HUES48 (cell line): ENCODE data around the gene SEMA3F.

Source experiments
- H3K27ac ChIP-seq: one replicate; pipeline ENCODE4 v1.7.0; 2013; ENCODE audit warnings: low read depth, low read length, inconsistent platforms
- H3K27me3 ChIP-seq: 2 replicates; pipeline ENCODE4 v1.6.1; 2013; ENCODE audit warnings: mild to moderate bottlenecking, low read length; ENCODE audit not compliant: control insufficient read depth, insufficient read depth
- H3K36me3 ChIP-seq: 2 replicates; pipeline ENCODE4 v1.6.1; 2013; ENCODE audit warnings: low read length; ENCODE audit not compliant: control insufficient read depth, insufficient read depth
- H3K4me1 ChIP-seq: 2 replicates; pipeline ENCODE4 v1.6.1; 2013; ENCODE audit warnings: mild to moderate bottlenecking, low read length; ENCODE audit not compliant: control insufficient read depth, insufficient read depth
- H3K4me3 ChIP-seq: 2 replicates; pipeline ENCODE4 v1.5.1; 2013; ENCODE audit warnings: mild to moderate bottlenecking, low read depth, low read length
- H3K9ac ChIP-seq: 2 replicates; pipeline ENCODE4 v1.6.1; 2013; ENCODE audit warnings: mild to moderate bottlenecking, low read depth, low read length, moderate library complexity
- H3K9me3 ChIP-seq: 2 replicates; pipeline ENCODE4 v1.6.1; 2013; ENCODE audit warnings: low read length; ENCODE audit not compliant: control insufficient read depth, insufficient read depth

Gene SEMA3F

DNA sequence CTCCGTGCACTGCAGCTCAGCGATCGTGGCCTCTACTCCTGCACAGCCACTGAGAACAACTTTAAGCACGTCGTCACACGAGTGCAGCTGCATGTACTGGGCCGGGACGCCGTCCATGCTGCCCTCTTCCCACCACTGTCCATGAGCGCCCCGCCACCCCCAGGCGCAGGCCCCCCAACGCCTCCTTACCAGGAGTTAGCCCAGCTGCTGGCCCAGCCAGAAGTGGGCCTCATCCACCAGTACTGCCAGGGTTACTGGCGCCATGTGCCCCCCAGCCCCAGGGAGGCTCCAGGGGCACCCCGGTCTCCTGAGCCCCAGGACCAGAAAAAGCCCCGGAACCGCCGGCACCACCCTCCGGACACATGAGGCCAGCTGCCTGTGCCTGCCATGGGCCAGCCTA is 32.6 kb downstream of the SEMA3F start:
- no peaks in the 10 kb centered on the region for H3K9me3 ChIP-seq
- no peak overlapping the region for H3K4me3 ChIP-seq
- H3K9ac ChIP-seq, result no peak overlapping the region
- H3K4me1 ChIP-seq, result peaks cover 5% of the 10 kb centered on the region; the same call in 1 of the 2 replicates
- H3K36me3 ChIP-seq, result peaks cover 40% of the 10 kb centered on the region
- no peaks in the 10 kb centered on the region for H3K27me3 ChIP-seq
- H3K27ac ChIP-seq, result no peak overlapping the region

- H3K27ac ChIP-seq, result no peak overlapping the region
- H3K4me1 ChIP-seq, result peaks cover 6% of the 10 kb centered on the region; the same call in 1 of the 2 replicates
- H3K36me3 ChIP-seq, result peaks cover 34% of the 10 kb centered on the region
- no peak overlapping the region for H3K9ac ChIP-seq
- peaks cover 7% of the 10 kb centered on the region; the same call in 1 of the 2 replicates for H3K27me3 ChIP-seq
- no peaks in the 10 kb centered on the region for H3K9me3 ChIP-seq
- H3K4me3 ChIP-seq, result no peak overlapping the region
These were observed 34.1 kb downstream of the SEMA3F start for GRCh38 chr3:50189274-50189673.

- peaks cover 27% of the 10 kb centered on the region for H3K36me3 ChIP-seq
- no peak overlapping the region for H3K9ac ChIP-seq
- H3K4me1 ChIP-seq, result peaks cover 6% of the 10 kb centered on the region; the same call in 1 of the 2 replicates
- H3K27ac ChIP-seq, result no peak overlapping the region
- H3K27me3 ChIP-seq, result peaks cover 9% of the 10 kb centered on the region; the same call in 1 of the 2 replicates
- H3K4me3 ChIP-seq, result no peak overlapping the region
- H3K9me3 ChIP-seq, result no peaks in the 10 kb centered on the region
These were observed 34.9 kb downstream of the SEMA3F start for GRCh38 chr3:50189989-50190388.

DNA sequence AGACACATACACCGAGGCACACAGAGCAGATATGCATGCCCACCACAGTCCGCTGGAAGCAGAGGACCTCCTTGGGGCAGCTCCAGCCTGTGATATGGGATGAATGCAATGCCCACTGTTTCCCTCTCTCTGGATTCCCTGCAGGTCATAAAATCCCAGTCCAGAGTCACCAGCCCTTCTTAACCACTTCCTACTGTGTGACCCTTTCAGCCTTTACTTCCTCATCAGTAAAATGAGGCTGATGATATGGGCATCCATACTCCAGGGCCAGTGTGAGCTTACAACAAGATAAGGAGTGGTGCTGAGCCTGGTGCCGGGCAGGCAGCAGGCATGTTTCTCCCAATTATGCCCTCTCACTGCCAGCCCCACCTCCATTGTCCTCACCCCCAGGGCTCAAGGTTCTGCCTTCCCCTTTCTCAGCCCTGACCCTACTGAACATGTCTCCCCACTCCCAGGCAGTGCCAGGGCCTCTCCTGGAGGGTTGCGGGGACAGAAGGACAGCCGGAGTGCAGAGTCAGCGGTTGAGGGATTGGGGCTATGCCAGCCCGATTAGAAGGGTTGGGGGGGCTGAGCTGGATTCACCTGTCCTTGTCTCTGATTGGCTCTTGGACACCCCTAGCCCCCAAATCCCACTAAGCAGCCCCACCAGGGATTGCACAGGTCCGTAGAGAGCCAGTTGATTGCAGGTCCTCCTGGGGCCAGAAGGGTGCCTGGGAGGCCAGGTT is 36.0 kb downstream of the SEMA3F start, which contains the start of gene GNAT1:
TSS of gene GNAT1 (plus strand) at position 675 of the 725 bp plus-strand sequence. CDS start 116 bp downstream, outside the sequence.
- H3K36me3 ChIP-seq, result peaks cover 16% of the 10 kb centered on the region
- no peaks in the 10 kb centered on the region for H3K9me3 ChIP-seq
- no peak within 1 kb of the TSS for H3K27ac ChIP-seq
- peaks cover 9% of the 10 kb centered on the region; the same call in 1 of the 2 replicates for H3K27me3 ChIP-seq
- no peak within 1 kb of the TSS for H3K9ac ChIP-seq
- no peak within 1 kb of the TSS for H3K4me3 ChIP-seq
- peaks cover 6% of the 10 kb centered on the region; the same call in 1 of the 2 replicates for H3K4me1 ChIP-seq

DNA sequence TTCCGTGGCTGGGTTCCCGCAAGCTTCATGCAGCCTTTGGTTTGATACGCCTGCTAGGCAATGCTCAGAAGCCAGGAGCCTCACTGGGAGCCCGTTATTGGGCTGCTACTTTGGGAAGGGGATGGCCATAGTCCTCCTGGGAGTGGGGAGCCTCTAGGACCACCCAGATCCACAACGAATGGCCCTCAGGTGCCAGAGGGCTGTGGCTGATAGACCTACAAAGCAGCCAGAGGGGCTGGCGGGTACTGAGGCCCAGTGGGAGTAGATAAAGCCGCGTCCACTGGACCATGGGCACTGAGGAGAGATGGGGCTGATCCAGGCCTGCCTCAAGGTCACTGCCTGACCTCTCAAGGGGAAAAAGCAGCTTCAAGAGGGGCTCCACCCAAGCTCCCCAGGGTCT is 37.0 kb downstream of the SEMA3F start:
- Histone ChIP-seq H3K9ac (no peak overlapping the region), H3K4me1 (peaks cover 6% of the 10 kb centered on the region; the same call in 1 of the 2 replicates), H3K27ac (no peak overlapping the region), H3K4me3 (no peak overlapping the region), H3K27me3 (peaks cover 9% of the 10 kb centered on the region; the same call in 1 of the 2 replicates), H3K9me3 (no peaks in the 10 kb centered on the region), H3K36me3 (peaks cover 8% of the 10 kb centered on the region)

- peaks cover 6% of the 10 kb centered on the region; the same call in 1 of the 2 replicates for H3K4me1 ChIP-seq
- H3K9ac ChIP-seq, result no peak overlapping the region
- no peak overlapping the region for H3K4me3 ChIP-seq
These were observed 37.6 kb downstream of the SEMA3F start for GRCh38 chr3:50192689-50193141.

DNA sequence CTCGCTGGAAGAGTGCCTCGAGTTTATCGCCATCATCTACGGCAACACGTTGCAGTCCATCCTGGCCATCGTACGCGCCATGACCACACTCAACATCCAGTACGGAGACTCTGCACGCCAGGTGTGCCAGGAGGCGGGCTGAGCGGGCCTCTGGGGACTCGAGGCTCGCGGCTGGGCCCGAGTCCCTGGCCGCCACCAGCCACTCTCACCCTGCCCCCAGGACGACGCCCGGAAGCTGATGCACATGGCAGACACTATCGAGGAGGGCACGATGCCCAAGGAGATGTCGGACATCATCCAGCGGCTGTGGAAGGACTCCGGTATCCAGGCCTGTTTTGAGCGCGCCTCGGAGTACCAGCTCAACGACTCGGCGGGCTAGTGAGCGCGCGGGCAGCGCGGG is 38.2 kb downstream of the SEMA3F start:
- Histone ChIP-seq H3K4me1 (peaks cover 6% of the 10 kb centered on the region; the same call in 1 of the 2 replicates), H3K27me3 (peaks cover 9% of the 10 kb centered on the region; the same call in 1 of the 2 replicates), H3K9me3 (no peaks in the 10 kb centered on the region), H3K4me3 (no peak overlapping the region), H3K27ac (no peak overlapping the region), H3K9ac (no peak overlapping the region), H3K36me3 (peaks cover 2% of the 10 kb centered on the region)

More at GRCh38 chr3:50192689-50193141, 37.6 kb downstream of the SEMA3F start:
- H3K36me3 ChIP-seq, result peaks cover 4% of the 10 kb centered on the region
- H3K9me3 ChIP-seq, result no peaks in the 10 kb centered on the region
- peaks cover 9% of the 10 kb centered on the region; the same call in 1 of the 2 replicates for H3K27me3 ChIP-seq
- no peak overlapping the region for H3K27ac ChIP-seq

DNA sequence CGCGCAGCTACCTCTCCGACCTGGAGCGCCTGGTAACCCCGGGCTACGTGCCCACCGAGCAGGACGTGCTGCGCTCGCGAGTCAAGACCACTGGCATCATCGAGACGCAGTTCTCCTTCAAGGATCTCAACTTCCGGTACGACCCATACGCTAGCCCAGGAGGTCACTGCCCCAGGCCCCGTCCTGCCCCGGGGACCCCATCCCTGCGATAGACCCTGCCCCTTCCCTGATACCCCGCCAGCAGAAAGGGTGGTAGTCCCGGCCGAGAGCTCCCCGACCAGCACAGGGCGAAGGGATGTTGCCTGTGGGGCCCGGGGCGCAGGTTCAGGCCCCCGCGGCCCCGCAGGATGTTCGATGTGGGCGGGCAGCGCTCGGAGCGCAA is 38.6 kb downstream of the SEMA3F start:
- Histone ChIP-seq H3K4me1 (peaks cover 6% of the 10 kb centered on the region; the same call in 1 of the 2 replicates), H3K9ac (no peak overlapping the region), H3K36me3 (no peaks in the 10 kb centered on the region), H3K4me3 (no peak overlapping the region), H3K9me3 (no peaks in the 10 kb centered on the region), H3K27ac (no peak overlapping the region), H3K27me3 (peaks cover 9% of the 10 kb centered on the region; the same call in 1 of the 2 replicates)

DNA sequence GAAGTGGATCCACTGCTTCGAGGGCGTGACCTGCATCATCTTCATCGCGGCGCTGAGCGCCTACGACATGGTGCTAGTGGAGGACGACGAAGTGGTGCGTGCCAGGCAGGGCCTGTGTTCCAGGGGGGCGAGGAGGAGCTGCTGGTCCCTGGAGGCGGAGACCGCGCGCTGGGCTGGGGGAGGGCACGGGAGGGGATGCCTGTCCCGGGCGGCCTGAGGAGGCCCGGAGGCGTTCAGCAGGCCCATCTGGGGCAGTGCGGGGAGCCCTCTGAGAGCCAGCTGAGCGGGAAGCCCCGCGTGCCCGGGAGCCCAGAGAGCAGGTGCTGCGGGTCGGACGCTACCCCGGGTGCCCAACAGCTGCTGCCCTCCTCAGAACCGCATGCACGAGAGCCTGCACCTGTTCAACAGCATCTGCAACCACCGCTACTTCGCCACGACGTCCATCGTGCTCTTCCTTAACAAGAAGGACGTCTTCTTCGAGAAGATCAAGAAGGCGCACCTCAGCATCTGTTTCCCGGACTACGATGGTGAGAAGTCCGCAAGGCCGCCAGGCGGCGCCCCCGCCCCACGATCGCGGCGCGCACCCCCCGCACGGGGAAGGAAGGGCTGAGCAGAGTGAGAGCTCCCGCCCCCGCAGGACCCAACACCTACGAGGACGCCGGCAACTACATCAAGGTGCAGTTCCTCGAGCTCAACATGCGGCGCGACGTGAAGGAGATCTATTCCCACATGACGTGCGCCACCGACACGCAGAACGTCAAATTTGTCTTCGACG is 39.2 kb downstream of the SEMA3F start:
- no peaks in the 10 kb centered on the region for H3K9me3 ChIP-seq
- peaks cover 6% of the 10 kb centered on the region; the same call in 1 of the 2 replicates for H3K4me1 ChIP-seq
- H3K36me3 ChIP-seq, result no peaks in the 10 kb centered on the region
- H3K27me3 ChIP-seq, result peaks cover 9% of the 10 kb centered on the region; the same call in 1 of the 2 replicates
- no peak overlapping the region for H3K27ac ChIP-seq
- no peak overlapping the region for H3K4me3 ChIP-seq
- no peak overlapping the region for H3K9ac ChIP-seq

- H3K4me3 ChIP-seq, result no peak overlapping the region
- no peak overlapping the region for H3K27ac ChIP-seq
- no peaks in the 10 kb centered on the region for H3K9me3 ChIP-seq
- peaks cover 6% of the 10 kb centered on the region; the same call in 1 of the 2 replicates for H3K4me1 ChIP-seq
- no peaks in the 10 kb centered on the region for H3K36me3 ChIP-seq
- peaks cover 9% of the 10 kb centered on the region; the same call in 1 of the 2 replicates for H3K27me3 ChIP-seq
- H3K9ac ChIP-seq, result no peak overlapping the region
These were observed 39.9 kb downstream of the SEMA3F start for GRCh38 chr3:50194903-50195500.
